DOHH2 (cell line): Measurements from ENCODE around the gene RAB3A.

Experiments used
- EZH2phosphoT487 ChIP-seq: fragments of 200-600 bp; sonication (generic); IDR thresholded peaks from 2 replicates; pipeline ENCODE4 v1.6.1; 2017; ENCODE audit warnings: borderline replicate concordance, mild to moderate bottlenecking, antibody characterized with exemption, low read length, moderate library complexity, mixed read lengths
- TF ChIP-seq, protein P1 (sequence below): fragments of 200-600 bp; sonication (generic); IDR thresholded peaks from one replicate; pipeline ENCODE4 v1.5.1; 2014; ENCODE audit warnings: antibody characterized with exemption, mild to moderate bottlenecking, low read depth, low read length; ENCODE audit not compliant: poor library complexity, severe bottlenecking

GRCh38 chr19:18183529-18183928 lies 20.3 kb downstream of the RAB3A start:
- TF ChIP-seq, protein P1, sequence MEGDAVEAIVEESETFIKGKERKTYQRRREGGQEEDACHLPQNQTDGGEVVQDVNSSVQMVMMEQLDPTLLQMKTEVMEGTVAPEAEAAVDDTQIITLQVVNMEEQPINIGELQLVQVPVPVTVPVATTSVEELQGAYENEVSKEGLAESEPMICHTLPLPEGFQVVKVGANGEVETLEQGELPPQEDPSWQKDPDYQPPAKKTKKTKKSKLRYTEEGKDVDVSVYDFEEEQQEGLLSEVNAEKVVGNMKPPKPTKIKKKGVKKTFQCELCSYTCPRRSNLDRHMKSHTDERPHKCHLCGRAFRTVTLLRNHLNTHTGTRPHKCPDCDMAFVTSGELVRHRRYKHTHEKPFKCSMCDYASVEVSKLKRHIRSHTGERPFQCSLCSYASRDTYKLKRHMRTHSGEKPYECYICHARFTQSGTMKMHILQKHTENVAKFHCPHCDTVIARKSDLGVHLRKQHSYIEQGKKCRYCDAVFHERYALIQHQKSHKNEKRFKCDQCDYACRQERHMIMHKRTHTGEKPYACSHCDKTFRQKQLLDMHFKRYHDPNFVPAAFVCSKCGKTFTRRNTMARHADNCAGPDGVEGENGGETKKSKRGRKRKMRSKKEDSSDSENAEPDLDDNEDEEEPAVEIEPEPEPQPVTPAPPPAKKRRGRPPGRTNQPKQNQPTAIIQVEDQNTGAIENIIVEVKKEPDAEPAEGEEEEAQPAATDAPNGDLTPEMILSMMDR: no peak
- no peak for TF ChIP-seq EZH2phosphoT487
